B cell (primary cell): ENCODE measurements around the gene KAT7.

ENCODE experiments used
- CTCF ChIP-seq: fragments of 200-600 bp; IDR thresholded peaks from one replicate; pipeline ENCODE4 v1.8.0; 2022; ENCODE audit warnings: antibody characterized with exemption, mild to moderate bottlenecking
- EZH2 ChIP-seq: IDR thresholded peaks from 2 replicates; pipeline ENCODE4 v1.6.1; 2012; ENCODE audit warnings: borderline replicate concordance, low read depth, mild to moderate bottlenecking, moderate library complexity, low read length; ENCODE audit not compliant: insufficient read depth, poor library complexity, severe bottlenecking

- TF ChIP-seq CTCF (no peak), EZH2 (no peak)
Observed at GRCh38 chr17:49830605-49831004, 42.1 kb downstream of the KAT7 start.
